GM18858 (cell line): Measurements from ENCODE around the gene PAFAH1B1.
"Not testable (repeated sequence)": the region's sequence is repeated elsewhere in the genome, so short reads cannot be mapped to it uniquely, and the experiment has no call there.

ENCODE experiments used
- ATAC-seq: cut with Tn5 transposase; IDR thresholded peaks from one replicate; pipeline ENCODE4 v1.9.1; 2021; ENCODE audit not compliant: unreplicated experiment

The PAFAH1B1 gene

GRCh38 chr17:2688351-2689342 lies 95.2 kb downstream of the PAFAH1B1 start:
- no peak for ATAC-seq

- ATAC-seq = no peak
Observed at GRCh38 chr17:2689411-2690164, 96.1 kb downstream of the PAFAH1B1 start.

GRCh38 chr17:2690165-2691068 lies 97.0 kb downstream of the PAFAH1B1 start:
- no peak for ATAC-seq

GRCh38 chr17:2691069-2691871 lies 97.8 kb downstream of the PAFAH1B1 start:
- ATAC-seq = no peak

GRCh38 chr17:2691965-2692780 lies 98.7 kb downstream of the PAFAH1B1 start:
- ATAC-seq = no peak

GRCh38 chr17:2692781-2693135 lies 99.3 kb downstream of the PAFAH1B1 start:
- no peak for ATAC-seq

- no peak for ATAC-seq
Observed at GRCh38 chr17:2693561-2694380, 100.3 kb downstream of the PAFAH1B1 start.

- no peak for ATAC-seq
Observed at GRCh38 chr17:2694381-2695242, 101.2 kb downstream of the PAFAH1B1 start.

- ATAC-seq = no peak
Observed at GRCh38 chr17:2695243-2695960, 101.9 kb downstream of the PAFAH1B1 start.

GRCh38 chr17:2695961-2696760 lies 102.7 kb downstream of the PAFAH1B1 start:
- no peak for ATAC-seq

GRCh38 chr17:2697611-2698162 lies 104.2 kb downstream of the PAFAH1B1 start:
- ATAC-seq = no peak

GRCh38 chr17:2699216-2699805 lies 105.9 kb downstream of the PAFAH1B1 start:
- ATAC-seq = not testable (repeated sequence)

- no peak for ATAC-seq
Observed at GRCh38 chr17:2700030-2700490, 106.6 kb downstream of the PAFAH1B1 start.

- no peak for ATAC-seq
Observed at GRCh38 chr17:2700491-2701141, 107.2 kb downstream of the PAFAH1B1 start.
